HCT116 (cell line): ENCODE data around the gene IFITM2. TPM values are rescaled to one million over a fixed set of nuclear protein-coding genes. Genes with fewer than 3 reads are reported as not detected.
"Not testable (repeated sequence)": the region's sequence is repeated elsewhere in the genome, so short reads cannot be mapped to it uniquely, and the experiment has no call there.

Source experiments
- ATAC-seq: fragments of 200-7000 bp; cut with Tn5 transposase; 2 replicates; pipeline ENCODE4 v1.9.1; 2020; ENCODE audit warnings: mild to moderate bottlenecking, moderate library complexity
- BruUV-seq: library from RNA; stranded (reverse); fragments of 400-500 nt; replicated peaks from 2 replicates; lab custom pipeline; 2021; lab: Mats Ljungman, UMichigan
- CTCF ChIA-PET: fragments of 300-600 bp; sonication (Branson Sonifier 250); formaldehyde crosslinking; loops from one replicate; lab custom pipeline; 2021; ENCODE audit warnings: antibody characterized with exemption; lab: Charles Lee
- POLR2A ChIA-PET: fragments of 300-600, 350-600 bp; sonication (Branson Sonifier 250); formaldehyde crosslinking; loops from one replicate; lab custom pipeline; 2021; ENCODE audit warnings: antibody characterized with exemption; lab: Charles Lee
- RAD21 ChIA-PET, 2 experiments: fragments of 300-600 bp; sonication (Branson Sonifier 250); formaldehyde crosslinking; loops; one replicate each; lab custom pipeline; 2023; ENCODE audit warnings: low total read pairs in 2 of 2; ENCODE audit not compliant: uncharacterized antibody in 2 of 2, unreplicated experiment in 2 of 2, low non-redundant PET in 1 of 2; lab: Charles Lee
- DNase-seq: peaks from one replicate; pipeline ENCODE4 v3.0.0-alpha.2; 2010; ENCODE audit warnings: low read depth, low spot score
- H2AFZ ChIP-seq: fragments of 200-600 bp; shearing (Covaris generic), sonication (generic); 2 replicates; pipeline ENCODE4 v1.6.1; 2017; ENCODE audit warnings: low read depth, mixed run types, mixed read lengths, antibody characterized with exemption, low read length; ENCODE audit not compliant: poor library complexity, severe bottlenecking
- H3K27ac ChIP-seq: 2 replicates; pipeline ENCODE4 v1.5.1; 2012; ENCODE audit warnings: low read depth, low read length
- H3K27me3 ChIP-seq: fragments of 200-600 bp; sonication (generic); 2 replicates; pipeline ENCODE4 v1.6.1; 2016; ENCODE audit warnings: mixed run types, low read length, mixed read lengths; ENCODE audit not compliant: insufficient read depth
- H3K36me3 ChIP-seq, 2 experiments: fragments of 200-500 bp in 1 of 2; fragments of 200-600 bp in 1 of 2; sonication (Bioruptor generic) in 1 of 2; sonication (generic) in 1 of 2; 2 replicates each; pipeline versions ENCODE4 v1.5.1 to v1.6.1; 2014 to 2016; ENCODE audit warnings: low read length in 2 of 2, inconsistent platforms in 1 of 2, mixed read lengths in 1 of 2, mixed run types in 1 of 2; ENCODE audit not compliant: insufficient read depth in 2 of 2, control insufficient read depth in 1 of 2
- H3K4me1 ChIP-seq, 2 experiments: fragments of 200-600 bp in 1 of 2; sonication (generic) in 1 of 2; 2 replicates each; pipeline versions ENCODE4 v1.5.1 to v1.6.1; 2012 to 2017; ENCODE audit warnings: low read length in 2 of 2, inconsistent platforms in 1 of 2, mild to moderate bottlenecking in 1 of 2, mixed read lengths in 1 of 2, mixed run types in 1 of 2, moderate library complexity in 1 of 2; ENCODE audit not compliant: insufficient read depth in 2 of 2, control insufficient read depth in 1 of 2
- H3K4me2 ChIP-seq: fragments of 200-600 bp; sonication (generic); 2 replicates; pipeline ENCODE4 v1.6.1; 2017; ENCODE audit warnings: mixed run types, low read length, mixed read lengths
- H3K4me3 ChIP-seq, 2 experiments: fragments of 200-600 bp in 1 of 2; sonication (generic) in 1 of 2; replicated peaks in 1 of 2; 2 replicates each; pipeline ENCODE4 v1.5.1; 2011 to 2016; ENCODE audit warnings: low read length in 2 of 2, control low read depth in 1 of 2, low read depth in 1 of 2, mild to moderate bottlenecking in 1 of 2, mixed read lengths in 1 of 2, mixed run types in 1 of 2
- H3K79me2 ChIP-seq: fragments of 200-600 bp; sonication (generic); 2 replicates; pipeline ENCODE4 v1.6.1; 2017; ENCODE audit warnings: mild to moderate bottlenecking, mixed run types, low read length, moderate library complexity, mixed read lengths; ENCODE audit not compliant: insufficient read depth
- H3K9ac ChIP-seq: fragments of 200-600 bp; sonication (generic); 2 replicates; pipeline ENCODE4 v1.6.1; 2016; ENCODE audit warnings: low read length, mixed read lengths
- H3K9me2 ChIP-seq: fragments of 200-600 bp; sonication (generic), shearing (Covaris generic); 2 replicates; pipeline ENCODE4 v1.6.1; 2017; ENCODE audit warnings: mixed run types, mild to moderate bottlenecking, moderate library complexity; ENCODE audit not compliant: insufficient read depth
- H3K9me3 ChIP-seq, 2 experiments: fragments of 200-500 bp in 1 of 2; fragments of 200-600 bp in 1 of 2; sonication (Bioruptor generic) in 1 of 2; sonication (generic) in 1 of 2; 2 replicates each; pipeline ENCODE4 v1.6.1; 2014 to 2017; ENCODE audit warnings: low read length in 2 of 2, mixed read lengths in 2 of 2, inconsistent platforms in 1 of 2, low read depth in 1 of 2, mild to moderate bottlenecking in 1 of 2, mixed run types in 1 of 2, moderate library complexity in 1 of 2; ENCODE audit not compliant: control insufficient read depth in 1 of 2, insufficient read depth in 1 of 2
- H4K20me1 ChIP-seq: fragments of 200-600 bp; sonication (generic), shearing (Covaris generic); 2 replicates; pipeline ENCODE4 v1.6.1; 2017; ENCODE audit warnings: mixed run types, mild to moderate bottlenecking, moderate library complexity; ENCODE audit not compliant: insufficient read depth
- CEBPB ChIP-seq: IDR thresholded peaks from 2 replicates; pipeline ENCODE4 v1.6.1; 2012; ENCODE audit warnings: low read depth
- EGR1 ChIP-seq: IDR thresholded peaks from 2 replicates; pipeline ENCODE4 v1.6.1; 2012; ENCODE audit warnings: low read depth
- ELF1 ChIP-seq: IDR thresholded peaks from 2 replicates; pipeline ENCODE4 v1.6.1; 2012; ENCODE audit warnings: low read depth, borderline replicate concordance
- EZH2phosphoT487 ChIP-seq: fragments of 200-600 bp; IDR thresholded peaks from 2 replicates; pipeline ENCODE4 v1.6.1; 2018; ENCODE audit warnings: antibody characterized with exemption, borderline replicate concordance
- FOSL1 ChIP-seq: IDR thresholded peaks from 2 replicates; pipeline ENCODE4 v1.6.1; 2012; ENCODE audit warnings: low read depth
- MAX ChIP-seq: IDR thresholded peaks from 2 replicates; pipeline ENCODE4 v1.6.1; 2012
- RAD21 ChIP-seq: IDR thresholded peaks from 2 replicates; pipeline ENCODE4 v1.6.1; 2012; ENCODE audit warnings: low read depth, mild to moderate bottlenecking
- REST ChIP-seq: IDR thresholded peaks from 2 replicates; pipeline ENCODE4 v1.6.1; 2012; ENCODE audit warnings: low read depth
- SIN3A ChIP-seq: IDR thresholded peaks from 2 replicates; pipeline ENCODE4 v1.6.1; 2012; ENCODE audit warnings: low read depth
- SP1 ChIP-seq: IDR thresholded peaks from 2 replicates; pipeline ENCODE4 v1.6.1; 2012; ENCODE audit warnings: low read depth
- SRF ChIP-seq: IDR thresholded peaks from 2 replicates; pipeline ENCODE4 v1.6.1; 2012; ENCODE audit warnings: low read depth
- YY1 ChIP-seq: IDR thresholded peaks from 2 replicates; pipeline ENCODE4 v1.6.1; 2011; ENCODE audit warnings: low read length, low read depth, moderate library complexity, mild to moderate bottlenecking; ENCODE audit not compliant: insufficient replicate concordance; ENCODE audit errors: extremely low read depth
- ZFX ChIP-seq: fragments of 450-650 bp; IDR thresholded peaks from 2 replicates; pipeline ENCODE4 v1.6.1; 2017
- ZNF274 ChIP-seq: fragments of 200-500 bp; sonication (Bioruptor generic); IDR thresholded peaks from 2 replicates; pipeline ENCODE4 v1.6.1; 2014; ENCODE audit warnings: mild to moderate bottlenecking, low read depth, low read length, inconsistent platforms
- intact Hi-C: fragments of 100-400 bp; cut with micrococcal nuclease; formaldehyde crosslinking; loops from 2 replicates; pipeline ENCODE4 v1.10.0; 2022
- total RNA-seq: library from RNA; stranded (reverse); gene quantifications from one replicate; pipeline ENCODE4 v1.2.1, GENCODE V29; 2021; ENCODE audit not compliant: unreplicated experiment

IFITM2 gene
- total RNA-seq, 1 experiment from 2014 or later = 106 TPM

GRCh38 chr11:332651-333480 lies 25.2 kb downstream of the IFITM2 start:
- Histone ChIP-seq H3K9me2 (no peaks in the 10 kb centered on the region), H3K36me3 (no peaks in the 10 kb centered on the region), H3K9ac (no peak overlapping the region), H3K79me2 (no peaks in the 10 kb centered on the region), H3K27ac (no peak overlapping the region), H3K4me1 (peaks cover 0 to 7% of the 10 kb centered on the region in 2 experiments; a peak in 2 of 4 replicates), H2AFZ (no peak overlapping the region), H3K4me3 (no peak overlapping the region), H3K4me2 (no peak overlapping the region), H3K9me3 (no peaks in the 10 kb centered on the region; a peak in 1 of 4 replicates), H3K27me3 (no peaks in the 10 kb centered on the region), H4K20me1 (no peaks in the 10 kb centered on the region)
- ChIA-PET CTCF (no interaction called here), POLR2A (no interaction called here), RAD21 (no interaction called here)
- no TSS peak for BruUV-seq
- intact Hi-C loops = no loop called here
- ATAC-seq (no peak), DNase-seq (no peak)
- TF ChIP-seq ZNF274 (no peak), ZFX (no peak), FOSL1 (no peak), REST (no peak), SRF (no peak), RAD21 (no peak), YY1 (no peak), CEBPB (no peak), SP1 (no peak), EZH2phosphoT487 (no peak), ELF1 (no peak), MAX (no peak), SIN3A (no peak), EGR1 (no peak)

- RAD21 ChIA-PET, intact Hi-C loops, POLR2A ChIA-PET, H3K4me3 ChIP-seq, DNase-seq, H3K27me3 ChIP-seq, ATAC-seq, CTCF ChIA-PET, H3K9ac ChIP-seq, BruUV-seq, H3K27ac ChIP-seq, H3K36me3 ChIP-seq, H3K79me2 ChIP-seq, H3K4me2 ChIP-seq, H3K4me1 ChIP-seq, H2AFZ ChIP-seq, H3K9me2 ChIP-seq, H3K9me3 ChIP-seq, H4K20me1 ChIP-seq: not testable (repeated sequence)
Observed at GRCh38 chr11:333616-334263, 26.1 kb downstream of the IFITM2 start.
